ENCODE measurements around the gene TMEM25. TPM values are rescaled to one million over a fixed set of nuclear protein-coding genes. Genes with fewer than 3 reads are reported as not detected.

TMEM25 gene
- total RNA-seq, result 40.1 TPM

GRCh38 chr11:118530683-118531596 is at the start of gene TMEM25:
TMEM25 (plus strand) TSS chr11:118531192; CDS start chr11:118531802, 610 bp downstream.

DNA sequence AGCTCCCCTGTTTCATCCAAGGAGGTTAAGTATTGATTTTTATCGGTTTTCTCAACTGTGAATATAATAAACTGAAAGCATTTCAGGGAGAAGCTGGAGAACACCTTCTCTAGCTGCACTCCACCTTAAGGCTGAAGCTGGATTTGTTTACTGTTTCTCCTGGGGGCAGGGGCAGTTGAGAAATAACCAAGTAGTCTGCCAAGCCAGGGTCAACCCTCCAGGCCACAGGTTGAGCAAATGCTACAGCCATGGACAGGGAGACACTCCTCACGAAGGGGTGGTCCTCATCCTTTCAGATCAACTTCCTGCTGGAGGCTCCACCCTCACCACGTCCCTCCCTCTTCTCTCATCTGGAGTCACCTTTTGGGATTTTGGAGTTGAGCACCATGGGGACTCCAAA is 3.9 kb upstream of the TMEM25 start, which contains the start of gene TTC36:
TTC36 (plus strand) TSS at position 366 of the 400 bp plus-strand sequence; CDS start at position 387, 21 bp downstream.

GRCh38 chr11:118572061-118572980 is 41.3 kb downstream of the TMEM25 start, which contains the start of gene ARCN1:
ARCN1 (plus strand) TSS chr11:118572409; CDS start chr11:118572548, 139 bp downstream.

Other genes with a start within 250 kb of the TMEM25 start
- gene CD3E, start 226.5 kb upstream of the TMEM25 start, total RNA-seq, result not detected
- not detected for gene CD3D, start 188.5 kb upstream of the TMEM25 start, total RNA-seq
- gene CD3G, start 186.8 kb upstream of the TMEM25 start, total RNA-seq, result not detected
- gene UBE4A, start 171.6 kb upstream of the TMEM25 start, total RNA-seq, result 62.3 TPM
- gene ATP5MG, start 129.6 kb upstream of the TMEM25 start, total RNA-seq, result 60.7 TPM
- 59.5 TPM for gene KMT2A, start 94.7 kb upstream of the TMEM25 start, total RNA-seq
- 0.92 TPM for gene TTC36, start 3.7 kb upstream of the TMEM25 start, total RNA-seq
- gene IFT46, start 34.7 kb downstream of the TMEM25 start, total RNA-seq, result 56.3 TPM
- 91.6 TPM for gene ARCN1, start 41.2 kb downstream of the TMEM25 start, total RNA-seq
- 73.8 TPM for gene PHLDB1, start 76.4 kb downstream of the TMEM25 start, total RNA-seq
- not detected for gene TREH, start 148.5 kb downstream of the TMEM25 start, total RNA-seq